Putamen (tissue), 1 donor: ENCODE results near the gene TRERF1.

Experiments
- DNase-seq: peaks from one replicate; pipeline ENCODE4 v3.0.0-alpha.2; 2016; ENCODE audit warnings: low spot score

Gene TRERF1

GRCh38 chr6:42251500-42251899, 200.2 kb downstream of the TRERF1 start:
- DNase-seq: no peak

DNA sequence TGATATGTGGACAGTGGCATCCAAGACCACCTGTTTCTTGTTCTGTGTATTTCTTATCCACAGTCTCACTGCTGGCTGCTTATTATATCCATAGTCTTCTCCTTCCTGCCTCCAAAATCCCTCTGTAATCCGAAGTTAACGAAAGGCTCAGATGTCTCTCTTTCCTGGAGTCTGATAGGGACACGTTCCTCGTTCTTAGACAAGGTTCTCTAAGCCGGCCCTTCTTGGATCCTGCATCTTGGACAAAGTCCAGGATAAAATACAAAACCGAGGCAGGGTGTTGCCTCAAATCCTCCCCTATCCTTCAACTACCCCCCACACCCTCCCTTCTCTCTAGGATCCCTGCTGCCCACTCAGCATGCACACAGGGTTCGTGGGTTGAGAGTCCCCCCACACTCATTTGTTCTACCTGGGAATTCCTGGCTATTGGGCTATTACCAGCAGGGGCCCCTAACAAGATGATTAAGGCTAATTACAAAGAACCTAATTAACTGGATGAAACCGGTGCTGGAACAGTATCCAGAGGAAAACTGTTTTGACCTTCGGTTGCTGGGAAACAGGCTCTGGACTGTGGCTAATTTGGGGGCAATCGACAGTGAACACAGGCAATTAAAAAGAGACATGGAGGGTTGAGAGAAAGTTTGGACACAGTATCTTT, 201.3 kb downstream of the TRERF1 start:
- no peak for DNase-seq

DNA sequence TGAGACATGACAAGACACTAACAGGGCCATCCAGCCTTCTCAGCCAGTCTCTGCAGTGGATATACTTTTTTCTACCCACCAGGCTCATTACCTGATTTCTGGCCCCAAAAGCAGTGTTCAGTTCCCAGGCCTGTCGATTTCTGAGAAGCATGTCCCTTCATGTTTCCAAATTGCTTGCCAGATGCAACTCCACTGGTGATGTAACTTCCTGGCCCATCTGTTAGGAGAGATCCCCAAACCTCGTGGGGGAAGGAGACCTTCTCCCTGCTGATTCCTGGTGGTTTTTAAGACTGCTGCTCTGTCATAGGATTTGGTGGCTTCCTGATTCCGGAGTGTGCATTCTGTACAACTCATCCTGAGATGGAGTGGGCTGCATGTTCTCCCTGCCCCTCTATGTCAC, 202.4 kb downstream of the TRERF1 start:
- DNase-seq: no peak

GRCh38 chr6:42243046-42243445, 208.7 kb downstream of the TRERF1 start:
- DNase-seq: no peak

- no peak for DNase-seq
Measured at GRCh38 chr6:42241915-42242314, 209.8 kb downstream of the TRERF1 start.

DNA sequence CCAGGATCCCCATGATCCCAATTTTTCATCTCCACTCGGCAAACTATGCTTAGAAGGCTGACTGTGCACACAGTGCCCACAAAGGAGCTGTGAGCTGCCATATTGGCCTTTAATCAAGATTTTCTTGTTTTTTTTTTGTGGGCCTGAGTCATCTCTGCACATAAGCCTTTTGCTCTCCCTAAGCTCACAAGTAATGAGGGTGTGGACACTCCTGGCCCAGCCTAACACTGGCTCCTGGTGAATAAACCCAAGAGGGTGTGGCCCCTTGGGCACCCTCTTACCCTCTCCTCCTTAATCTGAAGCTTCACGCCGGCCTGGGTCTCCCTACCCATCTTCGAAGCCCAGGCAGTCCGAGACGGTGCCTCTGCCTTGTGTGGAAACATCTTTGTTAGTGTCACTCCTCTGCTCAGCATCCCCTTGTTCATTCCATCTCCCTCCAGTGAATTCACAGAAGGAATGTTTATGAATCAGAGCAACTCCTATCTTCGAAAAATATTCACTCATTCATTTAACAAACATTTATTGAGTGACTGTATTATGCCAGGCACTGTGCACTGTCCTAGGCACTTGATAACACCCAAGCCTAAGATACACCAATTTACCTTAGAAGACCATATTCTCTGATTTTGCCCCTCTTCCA, 211.9 kb downstream of the TRERF1 start:
- DNase-seq: no peak

- no peak for DNase-seq
Measured at GRCh38 chr6:42239333-42239732, 212.4 kb downstream of the TRERF1 start.

- no peak for DNase-seq
Measured at GRCh38 chr6:42237857-42238256, 213.9 kb downstream of the TRERF1 start.

GRCh38 chr6:42236682-42237473, 214.8 kb downstream of the TRERF1 start:
- DNase-seq: no peak

GRCh38 chr6:42236030-42236429, 215.7 kb downstream of the TRERF1 start:
- no peak for DNase-seq

GRCh38 chr6:42232035-42232434, 219.7 kb downstream of the TRERF1 start:
- no peak for DNase-seq

DNA sequence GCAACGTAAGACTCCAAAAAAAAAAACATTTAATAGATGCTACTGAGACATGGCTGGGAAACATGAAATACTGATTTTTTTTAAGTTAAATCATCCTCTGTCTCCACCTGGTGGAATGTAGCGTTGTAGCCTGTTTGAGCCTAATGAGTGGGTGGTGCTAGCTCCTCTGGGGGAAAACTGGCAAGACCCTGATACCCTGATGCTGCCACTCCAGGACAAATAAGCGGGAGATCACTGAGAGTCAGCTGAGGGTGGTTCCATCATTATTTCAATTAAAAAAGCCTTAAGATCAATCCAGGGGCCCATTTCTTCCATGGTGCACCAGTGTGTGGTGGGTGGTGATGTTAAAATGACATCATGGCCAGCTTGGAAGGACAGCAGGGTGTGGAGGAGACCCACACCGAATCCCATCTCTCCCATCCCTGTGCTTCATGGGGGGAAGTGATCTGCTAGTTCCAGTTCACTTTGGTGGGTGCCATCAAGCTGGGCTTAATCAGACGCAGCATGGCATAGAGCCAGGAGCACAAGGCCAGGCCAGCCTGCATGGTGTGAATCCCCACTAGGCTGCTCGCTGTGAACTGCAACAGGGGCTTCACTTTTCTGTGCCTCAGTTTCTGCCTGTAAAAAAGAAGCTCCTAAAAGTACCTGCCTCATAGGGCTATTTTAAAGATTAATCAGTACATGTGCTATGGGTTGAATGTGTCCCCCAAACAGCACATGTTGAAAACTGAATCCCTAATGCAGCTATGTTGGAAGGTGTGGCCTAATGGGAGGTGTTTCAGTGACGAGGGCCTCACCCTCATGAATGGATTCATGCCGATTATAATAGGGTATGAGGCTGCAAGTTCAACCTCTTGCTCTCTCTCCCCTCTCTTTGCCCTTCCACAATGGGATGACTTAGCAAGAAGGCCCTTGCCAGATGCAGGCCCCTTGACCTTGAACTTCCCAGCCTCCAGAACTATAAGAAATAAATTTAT, 221.1 kb downstream of the TRERF1 start:
- no peak for DNase-seq

- DNase-seq: no peak
Measured at GRCh38 chr6:42229506-42230119, 222.1 kb downstream of the TRERF1 start.

DNA sequence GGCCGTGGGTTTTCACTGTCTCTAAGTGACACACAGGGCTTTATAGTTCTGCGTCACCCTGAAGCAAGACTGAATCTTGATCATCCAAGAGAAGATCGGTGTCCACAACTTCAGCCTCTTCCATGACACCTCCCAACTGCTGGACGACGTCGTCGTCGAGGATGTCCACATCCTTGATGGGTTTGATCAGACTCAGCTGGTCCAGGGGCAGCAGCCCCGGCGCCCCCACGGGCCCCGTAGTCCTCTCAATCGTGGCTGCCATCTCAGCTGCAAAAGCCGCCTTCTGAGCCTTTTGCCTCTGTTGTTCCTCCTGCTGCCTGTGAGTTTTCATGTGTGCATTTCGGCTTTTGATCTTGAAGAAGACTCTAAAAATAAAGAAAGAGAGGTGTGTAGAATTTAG, 223.4 kb downstream of the TRERF1 start:
- no peak for DNase-seq

GRCh38 chr6:42227173-42227850, 224.4 kb downstream of the TRERF1 start:
- DNase-seq: no peak

GRCh38 chr6:42226645-42227143, 225.0 kb downstream of the TRERF1 start:
- no peak for DNase-seq

DNA sequence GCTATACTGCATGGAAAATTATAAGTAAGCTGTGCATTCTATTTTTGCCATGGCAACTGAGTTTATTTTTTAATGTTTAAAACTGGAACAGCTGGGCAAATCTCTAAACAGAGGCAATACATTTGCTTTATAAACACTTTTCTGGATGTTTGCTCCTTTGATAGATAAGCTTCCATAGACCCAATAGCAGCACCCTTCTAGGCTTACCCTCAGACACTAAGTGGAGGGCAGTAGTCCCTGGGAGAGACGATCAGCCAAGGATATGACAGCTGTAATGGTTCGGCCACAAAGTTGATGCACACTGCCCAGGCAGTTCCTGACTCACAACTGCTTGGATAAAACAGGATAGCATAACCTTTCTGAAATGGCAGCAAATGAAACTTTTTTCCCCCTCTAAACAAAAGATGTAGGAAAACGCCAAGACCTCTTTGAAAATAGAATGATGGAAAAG, 225.5 kb downstream of the TRERF1 start:
- DNase-seq: no peak

DNA sequence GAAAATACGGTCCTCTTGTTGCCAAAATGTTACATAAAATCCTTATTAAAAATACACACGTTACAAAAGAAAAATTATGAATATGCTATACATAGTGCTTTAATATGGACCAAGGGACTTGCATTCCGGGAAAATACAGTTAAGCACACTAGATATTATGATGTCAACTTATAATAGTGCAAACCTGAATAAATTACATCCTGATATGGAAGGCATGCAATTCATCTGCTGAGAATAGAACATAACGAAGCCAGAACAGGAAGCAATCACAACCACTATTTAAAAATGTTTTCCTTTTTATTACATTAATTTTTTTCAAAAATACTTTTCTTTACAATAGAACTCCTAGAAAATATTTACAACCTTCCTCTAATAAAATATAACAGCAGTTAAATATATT, 226.3 kb downstream of the TRERF1 start:
- no peak for DNase-seq

DNA sequence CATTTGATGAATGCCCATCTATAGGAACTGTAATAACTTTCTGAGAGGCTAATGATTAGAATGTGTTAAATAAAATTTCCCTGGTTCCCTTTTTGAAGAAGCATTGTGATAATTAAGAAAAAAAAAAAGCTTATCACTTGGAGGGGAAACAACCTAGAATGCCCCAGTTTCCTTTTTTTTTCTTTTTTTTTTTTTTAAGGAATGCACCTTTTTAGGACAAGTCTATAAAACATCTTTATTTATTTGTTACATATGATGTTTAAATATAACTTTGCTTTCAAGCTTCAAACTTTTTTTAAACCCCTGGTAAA, 226.7 kb downstream of the TRERF1 start:
- no peak for DNase-seq

- DNase-seq: no peak
Measured at GRCh38 chr6:42224222-42225028, 227.3 kb downstream of the TRERF1 start.
